Adrenal gland (tissue), 12 donors: ENCODE results near the gene GNB3. TPM values are rescaled to one million over a fixed set of nuclear protein-coding genes. Genes with fewer than 3 reads are reported as not detected.

Source experiments
- DNase-seq, 7 donors: peaks; one replicate each; pipeline ENCODE4 v3.0.0-alpha.2; 2019 to 2020
- H3K27ac ChIP-seq, 5 donors: fragments of 200-600 bp; sonication (generic) in 4 of 5; 1 replicate in 3 of 5; 2 replicates in 2 of 5; pipeline versions ENCODE4 v1.5.1 to v1.8.0; 2016 to 2020; ENCODE audit warnings: mild to moderate bottlenecking in 1 of 5
- H3K27me3 ChIP-seq: fragments of 200-600 bp; 2 replicates; pipeline ENCODE4 v1.8.0; 2021
- H3K36me3 ChIP-seq, 2 donors: fragments of 200-600 bp; replicated peaks in 1 of 2; 1 replicate in 1 of 2; 2 replicates in 1 of 2; pipeline versions ENCODE4 v1.5.1 to v1.8.0; 2018 to 2022
- H3K4me1 ChIP-seq, 2 donors: fragments of 200-600 bp; replicated peaks in 1 of 2; 1 replicate in 1 of 2; 2 replicates in 1 of 2; pipeline versions ENCODE4 v1.5.1 to v1.8.0; 2018 to 2021
- H3K4me3 ChIP-seq, 4 donors: fragments of 200-600 bp; sonication (generic) in 3 of 4; one replicate each; pipeline ENCODE4 v1.5.1; 2016 to 2018
- H3K9me3 ChIP-seq, 3 donors: fragments of 200-600 bp; sonication (generic) in 1 of 3; replicated peaks in 1 of 3; 1 replicate in 2 of 3; 2 replicates in 1 of 3; pipeline versions ENCODE4 v1.5.1 to v1.8.0; 2016 to 2021
- CTCF ChIP-seq, 6 experiments: fragments of 450-650 bp in 4 of 6; fragments of 200-600 bp in 2 of 6; sonication (generic) in 1 of 6; IDR thresholded peaks; 1 replicate in 5 of 6; 2 replicates in 1 of 6; pipeline versions ENCODE4 v1.5.1 to v1.8.0; 2016 to 2021; ENCODE audit warnings: antibody characterized with exemption in 6 of 6, mild to moderate bottlenecking in 2 of 6, moderate library complexity in 1 of 6
- POLR2A ChIP-seq, 2 donors: fragments of 450-650 bp; IDR thresholded peaks; one replicate each; pipeline ENCODE4 v1.6.1; 2017; ENCODE audit warnings: antibody characterized with exemption in 2 of 2, mild to moderate bottlenecking in 2 of 2, moderate library complexity in 1 of 2
- WGBS, 4 donors: extraction: QIAGEN DNeasy Blood & Tissue Kit in 2 of 4; methylation state at CpG; one replicate each; pipeline versions ENCODE4 v1.1.5 to v1.1.7; 2013 to 2017; 5-methylcytosine and 5-hydroxymethylcytosine counted together
- intact Hi-C, 2 donors: fragments of 100-400 bp; cut with DNase I; formaldehyde crosslinking; loops; one replicate each; pipeline versions ENCODE4 v1.14.1 to v1.15.0; 2022 to 2023
- polyA plus RNA-seq, 3 donors: library from polyadenylated mRNA; stranded (reverse); fragments of 200-250 nt in 2 of 3; fragments of 350-450 nt in 1 of 3; fragmentation: Illumina TruSeq in 1 of 3; extraction: RNeasy Lipid Tissue Mini Kit (QIAGEN cat#74804) in 1 of 3; gene quantifications; one replicate each; pipeline ENCODE4 v1.2.3, GENCODE V29; 2013 to 2014
- total RNA-seq, 9 donors: library from RNA; depleted of rRNA in 4 of 9; stranded (reverse); fragments of >200 nt in 4 of 9; fragments of 120-200 nt in 1 of 9; fragmentation: NEBNext Ultra II Directional in 1 of 9; extraction: Animal tissue kit (Norgen Biotek cat#: 25700) in 1 of 9; gene quantifications; one replicate each; pipeline versions ENCODE4 v1.1.0 to v1.2.4, GENCODE V29; 2013 to 2023
- donor health status: healthy with polysubstance abuse.
- donor health status: Bipolar disorder and iron deficiency.
- donor health status: DM: yes; HTN: yes; CAD: no.
- donor health status: DM: no; HTN: no; CAD: no.
- donor health status: DM: no; HTN: no; CAD: no.
- donor health status: DM: yes; HTN: yes; CAD: no.

The GNB3 gene
- total and polyA plus RNA-seq, 12 donors, result 0.44 to 22.4 (median 1.7) TPM; not detected in 1

- no peak overlapping the region for H3K4me3 ChIP-seq
- no peak overlapping the region for H3K27ac ChIP-seq
Measured at GRCh38 chr12:6832125-6832524, 8.6 kb upstream of the GNB3 start.

GRCh38 chr12:6833189-6833890 lies 7.4 kb upstream of the GNB3 start:
- Histone ChIP-seq H3K27ac (peak overlapping the region in 2 of 5 donors; percentile 8 to 58), H3K27me3 (no peaks in the 10 kb centered on the region), H3K4me1 (peaks cover 3 to 10% of the 10 kb centered on the region in 2 donors), H3K36me3 (peaks cover 0 to 20% of the 10 kb centered on the region in 2 donors), H3K4me3 (no peak overlapping the region), H3K9me3 (no peaks in the 10 kb centered on the region)
- 38 to 60% (median 49%) methylated on average over 4 to 6 of the region's 6 CpGs for WGBS, 4 donors
- intact Hi-C loops, result no loop called here
- TF ChIP-seq POLR2A (IDR thresholded peaks at IDR 0.05) (no peak), CTCF (IDR thresholded peaks at IDR 0.05) (no peak)
- no peak for DNase-seq

More at GRCh38 chr12:6832125-6832524, 8.6 kb upstream of the GNB3 start:
- no peak for DNase-seq
- peaks cover 3 to 14% of the 10 kb centered on the region in 2 donors for H3K4me1 ChIP-seq
- peaks cover 0 to 9% of the 10 kb centered on the region in 2 donors for H3K36me3 ChIP-seq
- H3K9me3 ChIP-seq, result no peaks in the 10 kb centered on the region
- 71 to 97% (median 92%) methylated on average over 4 of the region's 4 CpGs for WGBS, 4 donors
- no peaks in the 10 kb centered on the region for H3K27me3 ChIP-seq
- intact Hi-C loops, result no loop called here
- TF ChIP-seq POLR2A (IDR thresholded peaks at IDR 0.05), result no peak
- no peak for TF ChIP-seq CTCF (IDR thresholded peaks at IDR 0.05)

- intact Hi-C loops, result no loop called here
- 71 to 93% (median 87%) methylated on average over 1 of the region's 1 CpG for WGBS, 4 donors
- H3K36me3 ChIP-seq, result peaks cover 0 to 27% of the 10 kb centered on the region in 2 donors
- H3K27me3 ChIP-seq, result no peaks in the 10 kb centered on the region
- TF ChIP-seq CTCF (IDR thresholded peaks at IDR 0.05), result no peak
- TF ChIP-seq POLR2A (IDR thresholded peaks at IDR 0.05), result no peak
- no peak for DNase-seq
- H3K27ac ChIP-seq, result peak overlapping the region in 1 of 5 donors; percentile 58
- no peaks in the 10 kb centered on the region for H3K9me3 ChIP-seq
- H3K4me3 ChIP-seq, result no peak overlapping the region
- peaks cover 3 to 10% of the 10 kb centered on the region in 2 donors for H3K4me1 ChIP-seq
Measured at GRCh38 chr12:6834254-6834653, 6.5 kb upstream of the GNB3 start.

DNA sequence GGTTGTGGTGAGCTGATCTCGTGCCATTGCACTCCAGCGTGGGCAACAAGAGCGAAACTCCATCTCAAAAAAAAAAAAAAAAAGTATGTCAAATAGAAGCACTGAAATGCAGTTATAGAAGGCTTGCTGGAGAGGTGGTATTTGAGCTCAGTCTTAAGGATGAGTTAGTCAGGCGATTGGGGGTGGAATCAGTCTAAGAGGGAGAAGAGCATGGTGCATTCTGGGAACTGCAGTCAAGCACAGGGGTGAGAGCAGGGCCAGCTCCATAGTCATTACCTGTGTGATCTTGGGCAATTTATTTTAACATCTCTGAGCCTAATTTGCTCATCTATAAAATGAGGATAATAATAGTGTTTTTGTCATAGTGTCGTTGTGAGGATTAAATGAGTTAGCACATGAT lies 5.9 kb upstream of the GNB3 start:
- H3K4me3 ChIP-seq, result no peak overlapping the region
- H3K9me3 ChIP-seq, result no peaks in the 10 kb centered on the region
- no peak for DNase-seq
- TF ChIP-seq CTCF (IDR thresholded peaks at IDR 0.05), result no peak
- no peak for TF ChIP-seq POLR2A (IDR thresholded peaks at IDR 0.05)
- no peak overlapping the region for H3K27ac ChIP-seq
- no peaks in the 10 kb centered on the region for H3K27me3 ChIP-seq
- peaks cover 3 to 10% of the 10 kb centered on the region in 2 donors for H3K4me1 ChIP-seq
- H3K36me3 ChIP-seq, result peaks cover 0 to 30% of the 10 kb centered on the region in 2 donors
- WGBS, 4 donors, result 80 to 89% (median 82%) methylated on average over 5 of the region's 5 CpGs
- intact Hi-C loops, result loop anchor here in 1 of 2 donors (5.0 kb wide), 1 partner anchor 208 kb away; no protein-coding TSS in a partner anchor
